ENCODE measurements around the gene NBEA.
"Not testable (repeated sequence)": the region's sequence is repeated elsewhere in the genome, so short reads cannot be mapped to it uniquely, and the experiment has no call there.

The NBEA gene

DNA sequence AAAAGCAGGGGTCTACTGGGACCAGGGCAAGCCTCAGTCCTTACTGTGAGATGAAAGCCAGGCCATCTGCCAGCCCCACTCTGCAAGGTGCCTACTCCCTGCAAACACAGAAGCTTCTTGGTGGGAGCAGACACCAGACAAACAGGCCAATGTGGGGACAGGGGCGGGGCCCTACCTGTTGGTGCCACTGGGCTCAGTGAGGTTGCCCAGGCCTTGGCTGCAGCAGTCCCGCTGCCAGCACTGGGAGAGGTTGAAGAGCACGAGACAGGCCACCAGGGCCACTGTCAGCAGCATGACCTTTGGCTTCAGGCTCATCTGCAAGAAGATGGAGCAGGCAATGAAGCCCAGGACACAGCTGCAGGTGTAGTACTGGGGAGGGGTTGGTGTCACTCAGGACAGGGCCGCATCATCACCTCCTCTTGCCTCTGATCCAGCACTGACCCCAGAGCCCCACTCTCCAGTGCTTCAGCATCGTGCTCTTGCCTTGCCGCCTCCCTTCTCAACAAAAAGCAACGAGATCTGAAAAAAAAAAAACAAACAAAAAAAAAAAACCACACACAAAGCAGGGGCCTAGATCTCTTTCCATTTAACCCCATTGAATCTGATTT lies 72.6 kb downstream of the NBEA start:
- no peak overlapping the region for H3K27ac ChIP-seq (ENCODE audit: low read length)
- H3K36me3 ChIP-seq (ENCODE audit: control insufficient read depth in 1 of 2, insufficient read depth in 2 of 2, low read length in 2 of 2) = no peaks in the 10 kb centered on the region
- H3K27me3 ChIP-seq (ENCODE audit: low read depth, low read length) = no peaks in the 10 kb centered on the region
- H3K4me3 ChIP-seq (ENCODE audit: low read depth in 1 of 2, low read length in 2 of 2) = no peak overlapping the region
- H3K4me1 ChIP-seq (ENCODE audit: control insufficient read depth in 1 of 2, insufficient read depth in 2 of 2, low read length in 2 of 2) = peaks cover 0 to 22% of the 10 kb centered on the region in 2 donors
- H3K9me3 ChIP-seq (ENCODE audit: control insufficient read depth in 1 of 2, low read length in 2 of 2) = no peaks in the 10 kb centered on the region

GRCh38 chr13:35016362-35017112 lies 74.5 kb downstream of the NBEA start:
- no peaks in the 10 kb centered on the region for H3K27me3 ChIP-seq (ENCODE audit: low read depth, low read length)
- no peak overlapping the region for H3K4me3 ChIP-seq (ENCODE audit: low read depth in 1 of 2, low read length in 2 of 2)
- no peak overlapping the region for H3K27ac ChIP-seq (ENCODE audit: low read length)
- H3K4me1 ChIP-seq (ENCODE audit: control insufficient read depth in 1 of 2, insufficient read depth in 2 of 2, low read length in 2 of 2) = peaks cover 0 to 22% of the 10 kb centered on the region in 2 donors
- no peaks in the 10 kb centered on the region for H3K9me3 ChIP-seq (ENCODE audit: control insufficient read depth in 1 of 2, low read length in 2 of 2)
- H3K36me3 ChIP-seq (ENCODE audit: control insufficient read depth in 1 of 2, insufficient read depth in 2 of 2, low read length in 2 of 2) = no peaks in the 10 kb centered on the region

DNA sequence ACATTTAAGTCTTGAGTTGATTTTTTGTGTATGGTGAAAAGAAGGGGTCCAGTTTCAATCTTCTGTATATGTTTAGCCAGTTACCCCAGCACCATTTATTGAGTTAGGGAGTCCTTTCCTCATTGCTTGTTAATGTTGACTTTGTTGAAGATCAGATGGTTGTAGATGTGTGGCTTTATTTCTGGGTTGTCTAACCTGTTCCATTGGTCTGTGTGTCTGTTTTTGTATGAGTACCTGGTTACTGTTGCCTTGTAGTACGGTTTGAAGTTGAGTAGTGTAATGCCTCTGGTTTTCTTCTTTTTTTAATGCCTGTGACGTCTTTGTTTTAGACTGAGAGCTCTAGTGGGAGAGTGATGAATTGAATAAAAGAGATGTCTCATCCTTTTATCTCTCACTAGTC lies 83.2 kb downstream of the NBEA start:
- Histone ChIP-seq H3K27ac (ENCODE audit: low read length) (no peak overlapping the region), H3K4me1 (ENCODE audit: control insufficient read depth in 1 of 2, insufficient read depth in 2 of 2, low read length in 2 of 2) (peaks cover 0 to 4% of the 10 kb centered on the region in 2 donors), H3K9me3 (ENCODE audit: control insufficient read depth in 1 of 2, low read length in 2 of 2) (peaks cover 0 to 5% of the 10 kb centered on the region in 2 donors), H3K4me3 (ENCODE audit: low read depth in 1 of 2, low read length in 2 of 2) (no peak overlapping the region), H3K36me3 (ENCODE audit: control insufficient read depth in 1 of 2, insufficient read depth in 2 of 2, low read length in 2 of 2) (no peaks in the 10 kb centered on the region), H3K27me3 (ENCODE audit: low read depth, low read length) (no peaks in the 10 kb centered on the region)

- Histone ChIP-seq H3K4me3 (ENCODE audit: low read depth in 1 of 2, low read length in 2 of 2) (no peak overlapping the region), H3K27ac (ENCODE audit: low read length) (no peak overlapping the region), H3K27me3 (ENCODE audit: low read depth, low read length) (no peaks in the 10 kb centered on the region), H3K9me3 (ENCODE audit: control insufficient read depth in 1 of 2, low read length in 2 of 2) (peaks cover 0 to 23% of the 10 kb centered on the region in 2 donors), H3K36me3 (ENCODE audit: control insufficient read depth in 1 of 2, insufficient read depth in 2 of 2, low read length in 2 of 2) (peaks cover 0 to 8% of the 10 kb centered on the region in 2 donors), H3K4me1 (ENCODE audit: control insufficient read depth in 1 of 2, insufficient read depth in 2 of 2, low read length in 2 of 2) (peaks cover 0 to 4% of the 10 kb centered on the region in 2 donors)
These were observed 86.3 kb downstream of the NBEA start for GRCh38 chr13:35028338-35028867.

DNA sequence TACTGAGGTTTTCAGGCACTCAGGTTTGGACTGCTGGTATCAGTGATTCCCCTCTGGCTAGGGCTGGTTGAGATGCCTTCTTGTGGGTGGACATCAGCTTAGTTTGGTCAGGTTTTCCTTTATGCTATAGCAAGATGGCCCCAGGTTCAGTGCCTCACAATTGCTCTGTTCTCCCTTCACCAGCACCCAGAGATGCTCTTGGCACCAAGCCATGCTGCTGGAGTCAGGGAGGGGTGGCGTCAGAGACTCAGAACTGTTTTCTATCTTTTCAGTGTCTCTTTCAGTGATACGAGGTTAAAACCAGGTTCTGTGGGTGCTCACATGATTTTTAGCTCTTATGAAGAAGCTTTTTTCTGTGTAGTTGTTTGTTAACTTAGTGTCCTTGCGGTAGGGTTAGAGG lies 96.9 kb downstream of the NBEA start:
- Histone ChIP-seq H3K9me3 (ENCODE audit: control insufficient read depth in 1 of 2, low read length in 2 of 2) (no peaks in the 10 kb centered on the region), H3K4me3 (ENCODE audit: low read depth in 1 of 2, low read length in 2 of 2) (no peak overlapping the region), H3K27me3 (ENCODE audit: low read depth, low read length) (no peaks in the 10 kb centered on the region), H3K36me3 (ENCODE audit: control insufficient read depth in 1 of 2, insufficient read depth in 2 of 2, low read length in 2 of 2) (no peaks in the 10 kb centered on the region), H3K4me1 (ENCODE audit: control insufficient read depth in 1 of 2, insufficient read depth in 2 of 2, low read length in 2 of 2) (peaks cover 0 to 10% of the 10 kb centered on the region in 2 donors), H3K27ac (ENCODE audit: low read length) (no peak overlapping the region)

DNA sequence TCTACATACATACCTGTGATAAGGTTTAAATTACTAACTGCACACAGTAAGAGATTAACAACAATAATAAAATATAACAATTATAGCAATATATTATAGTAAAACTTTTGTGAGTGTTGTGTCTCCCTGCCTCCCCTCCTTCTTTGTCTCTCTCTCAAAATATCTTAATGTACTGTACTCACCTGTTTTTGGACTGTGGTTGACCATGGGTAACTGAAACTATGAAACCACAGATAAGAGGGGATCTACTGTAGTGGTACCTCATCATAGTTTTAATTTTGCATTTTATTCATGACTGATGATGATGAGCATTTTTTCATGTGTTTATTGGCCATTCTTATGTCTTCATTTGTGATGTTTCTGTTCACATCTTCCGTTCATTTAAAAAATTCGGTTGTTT lies 104.5 kb downstream of the NBEA start:
- H3K4me3 ChIP-seq (ENCODE audit: low read depth in 1 of 2, low read length in 2 of 2) = no peak overlapping the region

GRCh38 chr13:35055705-35056104 lies 113.6 kb downstream of the NBEA start:
- Histone ChIP-seq H3K36me3 (ENCODE audit: control insufficient read depth in 1 of 2, insufficient read depth in 2 of 2, low read length in 2 of 2) (peaks cover 0 to 5% of the 10 kb centered on the region in 2 donors), H3K4me1 (ENCODE audit: control insufficient read depth in 1 of 2, insufficient read depth in 2 of 2, low read length in 2 of 2) (no peaks in the 10 kb centered on the region), H3K4me3 (ENCODE audit: low read depth in 1 of 2, low read length in 2 of 2) (no peak overlapping the region), H3K27me3 (ENCODE audit: low read depth, low read length) (no peaks in the 10 kb centered on the region), H3K9me3 (ENCODE audit: control insufficient read depth in 1 of 2, low read length in 2 of 2) (no peaks in the 10 kb centered on the region), H3K27ac (ENCODE audit: low read length) (no peak overlapping the region)

More for the DNA sequence above, 104.5 kb downstream of the NBEA start:
- Histone ChIP-seq H3K27ac (ENCODE audit: low read length) (no peak overlapping the region), H3K36me3 (ENCODE audit: control insufficient read depth in 1 of 2, insufficient read depth in 2 of 2, low read length in 2 of 2) (peaks cover 0 to 6% of the 10 kb centered on the region in 2 donors), H3K4me1 (ENCODE audit: control insufficient read depth in 1 of 2, insufficient read depth in 2 of 2, low read length in 2 of 2) (no peaks in the 10 kb centered on the region), H3K27me3 (ENCODE audit: low read depth, low read length) (no peaks in the 10 kb centered on the region), H3K9me3 (ENCODE audit: control insufficient read depth in 1 of 2, low read length in 2 of 2) (no peaks in the 10 kb centered on the region)

DNA sequence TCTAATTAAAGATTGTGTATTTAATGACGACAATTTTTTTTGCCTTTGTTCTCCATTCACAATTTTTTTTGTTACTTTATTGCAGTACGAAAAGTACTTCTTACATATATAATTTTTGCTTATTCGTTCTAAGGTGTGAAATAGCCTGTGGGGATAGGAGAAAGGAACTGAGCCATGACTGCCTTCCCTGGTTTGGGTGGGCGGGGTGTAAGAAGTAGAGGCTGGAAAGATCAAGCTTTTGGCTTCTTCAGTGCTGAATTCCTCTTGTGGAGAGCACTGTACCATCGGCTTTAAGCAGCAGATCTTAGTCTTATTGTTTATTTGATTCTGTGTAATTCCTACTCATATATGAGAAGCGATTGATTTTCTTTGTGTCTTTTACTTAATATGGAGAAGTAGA lies 115.8 kb downstream of the NBEA start:
- Histone ChIP-seq H3K4me3 (ENCODE audit: low read depth in 1 of 2, low read length in 2 of 2) (no peak overlapping the region), H3K36me3 (ENCODE audit: control insufficient read depth in 1 of 2, insufficient read depth in 2 of 2, low read length in 2 of 2) (peaks cover 0 to 4% of the 10 kb centered on the region in 2 donors), H3K27ac (ENCODE audit: low read length) (no peak overlapping the region), H3K4me1 (ENCODE audit: control insufficient read depth in 1 of 2, insufficient read depth in 2 of 2, low read length in 2 of 2) (no peaks in the 10 kb centered on the region), H3K9me3 (ENCODE audit: control insufficient read depth in 1 of 2, low read length in 2 of 2) (no peaks in the 10 kb centered on the region), H3K27me3 (ENCODE audit: low read depth, low read length) (no peaks in the 10 kb centered on the region)

DNA sequence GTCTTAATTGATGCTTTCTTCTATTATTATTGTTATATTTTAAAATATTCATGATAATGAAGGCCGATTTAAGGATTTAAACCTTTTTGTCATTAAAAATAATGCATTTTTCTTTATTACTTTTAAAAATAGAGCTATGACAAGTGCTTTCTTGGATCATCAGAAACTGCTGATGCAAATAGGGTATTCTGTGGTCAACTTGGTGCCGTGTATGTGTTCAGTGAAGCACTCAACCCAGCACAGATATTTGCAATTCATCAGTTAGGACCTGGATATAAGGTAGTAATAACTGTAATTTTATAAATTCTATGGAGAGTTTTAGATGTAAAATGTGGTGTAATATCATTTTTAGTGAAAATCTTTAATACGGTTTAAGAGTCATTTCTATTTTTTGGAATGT lies 116.5 kb downstream of the NBEA start:
- H3K9me3 ChIP-seq (ENCODE audit: control insufficient read depth in 1 of 2, low read length in 2 of 2); H3K27ac ChIP-seq (ENCODE audit: low read length); H3K27me3 ChIP-seq (ENCODE audit: low read depth, low read length); H3K4me1 ChIP-seq (ENCODE audit: control insufficient read depth in 1 of 2, insufficient read depth in 2 of 2, low read length in 2 of 2); H3K4me3 ChIP-seq (ENCODE audit: low read depth in 1 of 2, low read length in 2 of 2); H3K36me3 ChIP-seq (ENCODE audit: control insufficient read depth in 1 of 2, insufficient read depth in 2 of 2, low read length in 2 of 2): not testable (repeated sequence)

- H3K27ac ChIP-seq (ENCODE audit: low read length) = no peak overlapping the region
- no peaks in the 10 kb centered on the region for H3K9me3 ChIP-seq (ENCODE audit: control insufficient read depth in 1 of 2, low read length in 2 of 2)
- H3K4me1 ChIP-seq (ENCODE audit: control insufficient read depth in 1 of 2, insufficient read depth in 2 of 2, low read length in 2 of 2) = no peaks in the 10 kb centered on the region
- no peak overlapping the region for H3K4me3 ChIP-seq (ENCODE audit: low read depth in 1 of 2, low read length in 2 of 2)
- H3K36me3 ChIP-seq (ENCODE audit: control insufficient read depth in 1 of 2, insufficient read depth in 2 of 2, low read length in 2 of 2) = no peaks in the 10 kb centered on the region
- H3K27me3 ChIP-seq (ENCODE audit: low read depth, low read length) = no peaks in the 10 kb centered on the region
These were observed 144.6 kb downstream of the NBEA start for GRCh38 chr13:35086667-35087066.

DNA sequence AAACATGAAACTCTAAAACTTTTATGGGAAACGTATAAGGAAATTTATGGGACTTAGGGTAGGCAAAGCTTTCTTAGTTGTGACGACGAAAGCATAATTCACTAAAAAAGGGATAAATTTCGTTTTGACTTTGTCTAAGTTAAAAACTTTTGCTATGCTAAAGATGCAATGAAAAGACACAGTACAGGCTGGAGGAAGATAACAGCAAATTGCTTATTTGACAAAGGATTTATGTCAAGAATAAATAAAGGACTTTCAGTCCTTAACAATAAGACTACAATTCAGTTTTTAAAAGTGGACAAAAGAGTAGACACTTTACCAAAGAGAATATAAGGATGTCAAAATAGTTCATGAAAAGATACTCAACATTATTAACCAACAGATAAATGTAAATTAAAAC lies 150.2 kb downstream of the NBEA start:
- Histone ChIP-seq H3K9me3 (ENCODE audit: control insufficient read depth in 1 of 2, low read length in 2 of 2) (no peaks in the 10 kb centered on the region), H3K4me1 (ENCODE audit: control insufficient read depth in 1 of 2, insufficient read depth in 2 of 2, low read length in 2 of 2) (no peaks in the 10 kb centered on the region), H3K27ac (ENCODE audit: low read length) (no peak overlapping the region), H3K4me3 (ENCODE audit: low read depth in 1 of 2, low read length in 2 of 2) (no peak overlapping the region), H3K36me3 (ENCODE audit: control insufficient read depth in 1 of 2, insufficient read depth in 2 of 2, low read length in 2 of 2) (no peaks in the 10 kb centered on the region), H3K27me3 (ENCODE audit: low read depth, low read length) (no peaks in the 10 kb centered on the region)
